ENCODE measurements around the gene LUZP2. TPM values are rescaled to one million over a fixed set of nuclear protein-coding genes. Genes with fewer than 3 reads are reported as not detected.

Gene LUZP2
- total and polyA plus RNA-seq, 2 donors (not counting 1 experiment from before 2014, with no cell fraction given) = not detected

GRCh38 chr11:24624432-24624831, 127.6 kb downstream of the LUZP2 start:
- Mint-ChIP-seq H3K4me1 (no peaks in the 10 kb centered on the region), H3K27me3 (no peaks in the 10 kb centered on the region), H3K9me3 (ENCODE audit: insufficient read depth) (no peaks in the 10 kb centered on the region), H3K4me3 (no peak overlapping the region), H3K27ac (no peak overlapping the region)
- TF ChIP-seq CTCF (IDR thresholded peaks at IDR 0.05) = no peak
- TF ChIP-seq EZH2 (IDR thresholded peaks at IDR 0.05; ENCODE audit: borderline replicate concordance, insufficient read depth, low read depth, low read length, poor library complexity, severe bottlenecking) = no peak
- CTCF ChIA-PET = interaction anchor here (1.2 kb wide), 1 partner anchor 12 kb away, joined by 3 read pairs; no protein-coding TSS in a partner anchor
- Histone ChIP-seq H4K20me1 (ENCODE audit: control insufficient read depth, insufficient read depth, low read length, poor library complexity, severe bottlenecking) (no peaks in the 10 kb centered on the region), H3K79me2 (ENCODE audit: control insufficient read depth, insufficient read depth, low read length) (no peaks in the 10 kb centered on the region), H3K9me3 (ENCODE audit: control extremely low read depth in 1 of 3, control insufficient read depth in 2 of 3, insufficient read depth in 1 of 3, low read length in 2 of 3) (no peaks in the 10 kb centered on the region), H3K4me2 (replicated peaks; ENCODE audit: low read depth, low read length, poor library complexity, severe bottlenecking) (no peak overlapping the region), H3K4me3 (ENCODE audit: control extremely low read depth in 1 of 5, extremely low read depth in 1 of 5, insufficient read depth in 1 of 5, low read depth in 2 of 5, low read length in 4 of 5) (no peak overlapping the region), H3K9ac (ENCODE audit: low read length) (no peak overlapping the region), H3K36me3 (replicated peaks in 1 of 2; ENCODE audit: control extremely low read depth in 1 of 2, control insufficient read depth in 1 of 2, extremely low read depth in 1 of 2, insufficient read depth in 2 of 2, low read length in 1 of 2) (no peaks in the 10 kb centered on the region), H3K4me1 (ENCODE audit: control insufficient read depth in 2 of 2, insufficient read depth in 2 of 2, low read length in 2 of 2) (no peaks in the 10 kb centered on the region), H3K27me3 (replicated peaks in 1 of 4; ENCODE audit: control extremely low read depth in 1 of 4, control insufficient read depth in 3 of 4, insufficient read depth in 4 of 4, low read length in 3 of 4) (no peaks in the 10 kb centered on the region), H3K27ac (ENCODE audit: low read length in 2 of 2) (no peak overlapping the region), H2AFZ (ENCODE audit: insufficient read depth, low read depth, low read length, poor library complexity, severe bottlenecking) (no peak overlapping the region)
- DNase-seq = no peak
- intact Hi-C loops (cut with micrococcal nuclease) = no loop called here
- ATAC-seq (ENCODE audit: low read depth) = no peak
- WGBS (ENCODE audit: insufficient coverage) = no CpG with 5 or more reads among the region's 2 CpGs
- POLR2A ChIA-PET = no interaction called here

- Mint-ChIP-seq H3K9me3 (ENCODE audit: insufficient read depth) (no peaks in the 10 kb centered on the region), H3K4me3 (no peak overlapping the region), H3K4me1 (no peaks in the 10 kb centered on the region), H3K27me3 (no peaks in the 10 kb centered on the region), H3K27ac (no peak overlapping the region)
- Histone ChIP-seq H3K36me3 (replicated peaks in 1 of 2; ENCODE audit: control extremely low read depth in 1 of 2, control insufficient read depth in 1 of 2, extremely low read depth in 1 of 2, insufficient read depth in 2 of 2, low read length in 1 of 2) (no peaks in the 10 kb centered on the region), H3K4me2 (replicated peaks; ENCODE audit: low read depth, low read length, poor library complexity, severe bottlenecking) (no peak overlapping the region), H3K79me2 (ENCODE audit: control insufficient read depth, insufficient read depth, low read length) (no peaks in the 10 kb centered on the region), H2AFZ (ENCODE audit: insufficient read depth, low read depth, low read length, poor library complexity, severe bottlenecking) (no peak overlapping the region), H3K4me1 (ENCODE audit: control insufficient read depth in 2 of 2, insufficient read depth in 2 of 2, low read length in 2 of 2) (no peaks in the 10 kb centered on the region), H3K9ac (ENCODE audit: low read length) (no peak overlapping the region), H3K27ac (ENCODE audit: low read length in 2 of 2) (no peak overlapping the region), H3K27me3 (replicated peaks in 1 of 4; ENCODE audit: control extremely low read depth in 1 of 4, control insufficient read depth in 3 of 4, insufficient read depth in 4 of 4, low read length in 3 of 4) (no peaks in the 10 kb centered on the region), H3K4me3 (ENCODE audit: control extremely low read depth in 1 of 5, extremely low read depth in 1 of 5, insufficient read depth in 1 of 5, low read depth in 2 of 5, low read length in 4 of 5) (no peak overlapping the region), H4K20me1 (ENCODE audit: control insufficient read depth, insufficient read depth, low read length, poor library complexity, severe bottlenecking) (no peaks in the 10 kb centered on the region), H3K9me3 (ENCODE audit: control extremely low read depth in 1 of 3, control insufficient read depth in 2 of 3, insufficient read depth in 1 of 3, low read length in 2 of 3) (no peaks in the 10 kb centered on the region)
- ChIA-PET CTCF (no interaction called here), POLR2A (no interaction called here)
- TF ChIP-seq EZH2 (IDR thresholded peaks at IDR 0.05; ENCODE audit: borderline replicate concordance, insufficient read depth, low read depth, low read length, poor library complexity, severe bottlenecking) (no peak), CTCF (IDR thresholded peaks at IDR 0.05) (no peak)
- intact Hi-C loops (cut with micrococcal nuclease) = no loop called here
- DNase-seq (no peak), ATAC-seq (ENCODE audit: low read depth) (no peak)
- WGBS (ENCODE audit: insufficient coverage) = no CpG with 5 or more reads among the region's 1 CpG
Observed at GRCh38 chr11:24625975-24626374, 129.1 kb downstream of the LUZP2 start.
